HG02970 (cell line): Measurements from ENCODE around the gene NKX6-2.
"Not testable (repeated sequence)": the region's sequence is repeated elsewhere in the genome, so short reads cannot be mapped to it uniquely, and the experiment has no call there.

Experiments
- ATAC-seq: cut with Tn5 transposase; IDR thresholded peaks from one replicate; pipeline ENCODE4 v1.9.1; 2021; ENCODE audit warnings: mild to moderate bottlenecking, moderate library complexity, moderate number of reproducible peaks; ENCODE audit not compliant: unreplicated experiment, low FRiP score

The NKX6-2 gene

GRCh38 chr10:132743196-132743924, 42.6 kb downstream of the NKX6-2 start:
- not testable (repeated sequence) for ATAC-seq

GRCh38 chr10:132742837-132743194, 43.1 kb downstream of the NKX6-2 start:
- ATAC-seq: no peak

GRCh38 chr10:132742167-132742836, 43.6 kb downstream of the NKX6-2 start:
- ATAC-seq: no peak

GRCh38 chr10:132740588-132740987, 45.4 kb downstream of the NKX6-2 start:
- no peak for ATAC-seq

GRCh38 chr10:132739225-132739613, 46.7 kb downstream of the NKX6-2 start:
- no peak for ATAC-seq

- ATAC-seq: no peak
These were observed 47.3 kb downstream of the NKX6-2 start for GRCh38 chr10:132738454-132739224.

- no peak for ATAC-seq
These were observed 48.4 kb downstream of the NKX6-2 start for GRCh38 chr10:132737390-132738048.

- ATAC-seq: no peak
These were observed 50.0 kb downstream of the NKX6-2 start for GRCh38 chr10:132735923-132736391.

GRCh38 chr10:132735341-132735775, 50.6 kb downstream of the NKX6-2 start:
- no peak for ATAC-seq

GRCh38 chr10:132733926-132734325, 52.0 kb downstream of the NKX6-2 start:
- no peak for ATAC-seq
